NT2/D1 (cell line): ENCODE data around the gene SLC38A5.

Experiments used
- SUZ12 ChIP-seq: IDR thresholded peaks from 2 replicates; pipeline ENCODE4 v1.6.1; 2011; ENCODE audit not compliant: insufficient read length, insufficient read depth; ENCODE audit errors: extremely low read depth
- YY1 ChIP-seq: IDR thresholded peaks from 2 replicates; pipeline ENCODE4 v1.6.1; 2011; ENCODE audit not compliant: insufficient read length, insufficient read depth
- ZNF274 ChIP-seq: IDR thresholded peaks from 2 replicates; pipeline ENCODE4 v1.6.1; 2011; ENCODE audit warnings: mild to moderate bottlenecking, low read depth, low read length

DNA sequence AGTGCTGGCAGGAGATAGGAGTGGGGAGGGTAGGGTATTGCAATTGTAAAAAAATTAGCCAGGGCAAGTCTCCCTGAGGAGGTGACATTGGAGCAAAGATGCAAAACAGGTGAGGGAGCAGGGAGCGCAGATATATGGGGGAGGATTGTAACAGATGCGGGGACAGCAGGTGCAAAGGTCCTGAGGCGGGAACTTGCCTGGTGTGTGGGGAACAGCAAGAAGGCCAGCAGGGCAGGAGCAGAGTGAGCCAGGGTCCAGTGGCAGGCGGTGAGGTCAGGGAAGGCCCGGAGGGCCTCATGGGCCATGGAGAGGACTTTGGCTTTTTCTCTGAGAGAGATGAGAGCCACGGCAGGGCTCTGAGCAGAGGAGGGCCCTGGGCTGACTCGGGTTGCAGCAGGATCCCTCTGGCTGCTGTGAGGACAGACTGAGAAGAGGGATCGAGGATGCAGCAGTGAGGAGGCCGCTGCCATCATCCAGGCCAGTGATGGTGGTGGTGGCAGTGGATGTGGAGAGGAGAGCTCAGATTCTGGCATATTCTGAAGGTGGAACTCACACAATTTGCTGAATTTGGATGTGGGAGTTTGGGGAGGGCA, 44.9 kb upstream of the SLC38A5 start:
- TF ChIP-seq ZNF274 (no peak), YY1 (no peak), SUZ12 (no peak)
